HG03135 (cell line): ENCODE data around the gene ZNF48.

ENCODE experiments used
- ATAC-seq: cut with Tn5 transposase; IDR thresholded peaks from one replicate; pipeline ENCODE4 v1.9.1; 2021; ENCODE audit warnings: mild to moderate bottlenecking, moderate library complexity; ENCODE audit not compliant: unreplicated experiment

ZNF48 gene

DNA sequence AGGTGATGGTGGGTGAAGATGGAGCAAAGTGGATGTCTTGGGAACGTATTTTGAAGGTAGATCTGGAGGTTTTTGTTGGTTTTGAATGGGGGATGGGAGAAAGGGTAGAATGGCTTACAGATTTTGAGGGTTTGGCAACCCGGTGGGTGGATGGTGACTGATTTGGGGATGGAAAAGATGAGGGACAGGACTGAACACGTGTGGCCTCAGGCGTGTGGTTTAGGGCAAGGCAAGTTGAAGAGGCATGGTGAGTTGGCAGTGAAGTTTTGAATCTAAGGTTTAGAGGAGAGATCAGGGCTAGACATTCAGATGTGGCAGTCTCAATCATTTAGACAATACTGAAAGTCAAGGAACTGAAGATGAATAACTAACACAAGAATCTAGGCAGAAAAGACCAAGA is 39.6 kb downstream of the ZNF48 start:
- ATAC-seq: no peak

DNA sequence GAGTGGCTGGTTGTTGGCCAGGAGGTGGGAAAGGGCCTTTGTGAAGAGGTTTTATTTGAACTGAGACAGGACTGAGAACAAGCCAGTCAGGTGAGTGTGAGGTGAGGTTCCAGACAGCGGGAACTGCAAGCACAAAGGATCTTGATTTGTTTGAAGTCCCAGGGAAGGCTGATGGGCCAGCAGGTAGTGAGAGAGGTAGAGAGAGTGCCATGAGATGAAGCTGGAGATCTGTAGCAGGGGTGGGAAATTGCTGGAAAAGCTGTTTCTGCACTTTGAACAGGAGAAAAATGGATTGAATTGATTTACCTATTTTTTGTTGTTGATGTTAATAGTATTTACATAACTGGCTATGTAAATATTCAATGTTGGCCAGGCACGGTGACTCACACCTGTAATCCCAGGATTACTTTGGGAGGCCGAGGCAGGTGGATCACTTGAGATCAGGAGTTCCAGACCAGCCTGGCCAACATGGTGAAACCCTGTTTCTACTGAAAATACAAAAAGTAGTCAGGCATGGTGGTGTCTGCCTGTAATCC is 42.4 kb downstream of the ZNF48 start:
- ATAC-seq: no peak

DNA sequence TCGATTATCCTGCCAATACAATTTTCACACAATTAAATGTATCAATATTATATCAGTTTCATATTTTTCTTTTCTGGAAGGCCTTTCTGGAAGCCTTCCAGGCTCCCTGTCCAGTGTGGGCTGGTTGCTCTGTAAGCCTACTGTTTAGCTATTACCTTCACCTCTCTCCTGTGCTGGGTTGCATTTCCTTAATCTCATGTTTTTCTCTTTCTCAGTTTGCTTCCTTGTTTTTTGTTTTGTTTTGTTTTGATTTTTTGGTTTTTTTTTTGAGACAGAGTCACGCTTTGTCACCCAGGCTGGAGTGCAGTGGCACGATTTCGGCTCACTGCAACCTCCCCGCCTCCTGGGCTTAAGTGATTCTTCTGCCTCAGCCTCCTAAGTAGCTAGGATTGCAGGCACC is 43.6 kb downstream of the ZNF48 start:
- no peak for ATAC-seq

DNA sequence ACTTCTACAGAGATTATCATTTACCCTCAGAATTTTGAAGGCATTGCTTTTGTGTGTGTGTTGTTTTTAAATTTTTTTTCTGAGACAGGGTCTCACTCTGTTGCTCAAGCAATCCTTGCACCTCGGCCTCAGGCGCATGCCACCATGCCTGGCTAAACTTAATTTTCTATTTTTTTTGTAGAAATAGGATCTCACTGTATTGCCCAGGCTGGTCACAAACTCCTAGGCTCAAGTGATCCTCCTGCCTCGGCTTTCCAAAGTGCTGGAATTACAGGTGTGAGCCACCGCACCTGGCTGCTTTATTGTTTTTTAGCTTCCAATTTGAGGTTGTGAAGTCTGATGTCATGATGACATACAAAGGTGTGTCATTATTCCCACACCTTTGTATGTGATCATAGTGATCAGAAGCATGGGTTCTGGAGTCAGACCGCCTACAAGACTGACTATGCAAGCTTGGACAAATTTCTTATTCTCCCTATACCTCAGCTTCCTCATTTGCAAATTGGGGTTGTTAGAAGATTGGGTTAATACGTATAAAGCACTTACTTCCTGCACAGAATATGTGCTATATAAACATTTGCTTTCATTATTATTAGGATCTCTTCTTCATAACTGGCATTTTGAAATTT is 44.6 kb downstream of the ZNF48 start:
- no peak for ATAC-seq

DNA sequence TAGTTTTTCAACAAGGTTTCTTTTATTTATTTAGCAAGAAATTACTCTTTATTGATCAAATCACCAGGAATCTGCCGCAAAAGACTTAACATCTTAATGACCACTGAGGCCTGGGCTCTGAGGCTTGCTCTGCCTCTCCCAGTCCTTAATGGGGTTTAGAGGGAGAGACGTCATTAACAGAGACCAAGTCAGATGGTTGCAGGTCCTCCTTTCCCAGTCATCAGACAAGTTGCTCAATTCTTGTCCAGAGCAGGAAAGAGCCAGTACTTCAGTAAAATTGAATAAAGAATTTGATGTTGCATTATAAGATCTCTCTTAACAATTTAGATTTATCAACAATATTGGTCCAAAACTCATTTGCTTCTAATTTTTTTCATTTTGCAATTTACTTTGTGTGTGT is 48.4 kb downstream of the ZNF48 start:
- no peak for ATAC-seq

DNA sequence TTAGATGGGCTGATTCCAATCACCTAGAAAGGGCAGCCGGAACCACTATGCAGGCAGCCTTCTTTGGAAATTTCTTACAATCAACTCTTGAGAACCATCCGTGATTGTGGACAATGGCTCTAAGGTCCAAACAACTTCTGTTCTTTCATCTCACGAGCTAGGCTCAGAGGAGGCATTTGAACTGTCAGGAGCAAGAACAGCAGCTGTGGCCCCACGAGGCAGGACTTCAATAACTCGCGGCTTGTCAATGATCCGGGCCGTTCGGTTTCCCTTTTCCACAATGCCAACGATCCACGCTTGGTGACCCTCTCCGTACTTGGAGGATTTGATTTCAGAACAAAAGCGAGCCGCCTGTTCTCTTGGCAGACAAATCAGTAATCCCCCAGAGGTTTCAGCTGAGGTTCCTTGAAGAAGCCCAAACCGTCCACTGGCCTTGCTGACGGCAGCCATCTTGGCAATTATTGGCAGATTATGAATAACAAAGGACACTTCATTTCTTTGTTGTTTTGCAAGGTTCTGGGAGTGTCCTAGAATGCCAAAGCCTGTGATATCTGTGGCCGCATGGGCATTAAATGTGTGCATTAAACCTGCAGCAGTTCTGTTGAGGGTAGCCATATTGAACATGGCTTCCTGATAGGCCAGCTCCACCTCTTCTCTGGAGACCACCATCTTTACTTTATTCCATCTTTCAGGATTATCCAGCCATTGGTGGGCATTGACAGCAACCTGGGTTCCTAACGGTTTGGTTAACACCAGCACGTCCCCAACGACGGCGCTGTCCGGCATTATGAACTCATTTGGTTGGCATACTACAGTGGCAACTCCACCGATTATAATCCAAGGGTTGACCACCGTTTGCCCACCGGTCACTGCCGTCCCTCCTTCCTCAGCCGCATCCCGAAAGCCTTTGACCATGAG is 49.3 kb downstream of the ZNF48 start:
- no peak for ATAC-seq

DNA sequence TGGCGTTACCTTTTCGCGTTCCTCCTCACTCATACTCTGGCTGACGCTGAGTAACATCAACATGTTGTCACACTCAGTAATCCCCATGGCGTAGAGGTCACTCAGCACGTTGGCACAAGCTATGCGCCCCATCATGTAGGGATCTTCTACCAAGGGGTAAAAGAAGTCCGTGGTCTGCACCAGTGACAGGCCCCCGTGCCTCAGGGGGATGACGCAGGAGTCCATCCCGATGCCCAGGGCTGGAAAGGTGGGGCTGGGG is 49.9 kb downstream of the ZNF48 start:
- peak; percentile 8 for ATAC-seq

DNA sequence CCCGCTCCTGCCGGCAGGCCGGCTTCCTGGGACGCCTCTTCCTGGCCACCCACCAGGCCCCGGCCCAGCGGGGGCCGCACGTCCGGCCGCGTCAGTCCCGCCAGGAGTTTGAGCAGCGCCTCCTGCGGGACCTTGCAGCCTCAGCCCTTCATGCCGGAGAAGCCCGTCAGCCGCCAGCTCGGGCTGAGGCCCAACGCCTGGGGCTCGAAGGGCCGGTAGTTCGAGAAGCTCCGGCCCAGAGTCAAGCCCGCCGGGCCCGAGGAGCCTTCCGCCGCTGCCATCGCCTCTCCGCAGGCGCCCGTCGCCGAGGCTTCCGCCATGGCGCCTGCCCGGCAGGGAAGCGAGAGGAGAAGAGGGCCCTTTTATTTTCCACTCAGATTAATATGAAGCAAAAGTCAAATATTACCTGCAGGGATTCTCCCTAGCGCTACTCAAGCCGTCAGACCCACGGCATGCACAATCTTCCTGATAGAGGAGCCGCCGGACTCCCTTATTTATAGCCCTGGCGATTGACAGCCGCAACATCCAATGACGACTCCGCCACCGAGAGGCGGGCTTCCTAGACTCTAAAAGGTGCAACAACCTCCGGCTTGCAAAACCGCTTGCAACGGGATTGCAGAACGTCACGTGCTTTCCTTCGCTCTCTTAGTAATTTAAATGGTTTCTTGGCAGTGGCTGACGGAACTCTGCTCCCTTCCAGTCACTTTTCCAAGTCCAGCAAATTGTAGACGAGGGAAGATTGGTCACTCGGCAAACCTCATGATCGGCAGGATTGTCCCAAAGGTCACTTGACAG is 50.4 kb downstream of the ZNF48 start, which contains the start of gene SEPHS2:
SEPHS2 (minus strand) TSS at position 467 of the 795 bp plus-strand sequence; CDS start at position 320, 147 bp downstream.
- ATAC-seq: peak; percentile 82

DNA sequence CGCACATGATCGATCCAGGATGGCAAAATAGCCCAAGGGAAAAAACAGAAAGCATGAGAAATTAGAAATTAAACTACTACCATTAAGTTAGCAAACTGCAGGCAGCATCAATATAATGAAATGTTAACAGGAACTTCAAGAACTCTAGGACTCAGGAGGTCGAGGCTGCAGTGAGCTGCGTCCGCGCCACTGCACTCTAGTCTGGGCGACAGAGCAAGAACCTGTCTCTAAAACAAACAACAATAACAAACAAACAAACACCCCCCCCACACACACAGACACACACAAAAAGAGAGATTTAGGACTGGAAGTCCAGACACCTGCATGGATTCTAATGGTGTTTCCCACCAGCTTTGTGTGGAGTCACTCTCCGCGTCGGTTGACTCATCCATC is 51.0 kb downstream of the ZNF48 start:
- no peak for ATAC-seq

DNA sequence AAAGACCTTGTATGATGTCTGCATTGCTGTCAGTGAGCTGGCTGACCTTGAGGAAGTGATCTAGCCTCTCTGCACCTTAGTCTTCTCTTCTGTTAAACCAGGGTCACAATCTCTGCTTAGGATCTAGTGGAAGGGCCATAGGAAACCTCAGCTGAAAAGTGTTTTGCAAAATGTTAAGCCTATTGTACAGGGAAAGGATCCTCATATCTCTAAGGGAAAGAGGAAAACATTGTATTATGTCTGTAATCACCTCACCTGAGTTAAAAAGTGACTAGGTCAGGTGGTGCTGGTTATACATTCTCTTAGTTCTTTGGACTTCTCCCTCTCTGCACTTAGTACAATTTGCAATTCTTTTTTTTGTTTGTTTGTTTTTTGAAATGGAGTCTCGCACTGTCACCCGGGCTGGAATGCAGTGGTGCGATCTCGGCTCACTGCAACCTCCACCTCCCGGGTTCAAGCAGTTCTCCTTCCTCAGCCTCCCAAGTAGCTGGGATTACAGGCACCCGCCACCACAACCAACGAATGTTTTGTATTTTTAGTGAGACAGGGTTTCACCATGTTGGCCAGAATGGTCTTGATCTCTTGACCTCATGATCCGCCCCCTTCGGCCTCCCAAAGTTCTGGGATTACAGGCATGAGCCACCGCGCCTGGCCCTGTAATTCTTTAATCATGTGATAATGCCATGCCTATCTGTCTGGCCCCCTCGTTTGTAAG is 52.4 kb downstream of the ZNF48 start:
- no peak for ATAC-seq

DNA sequence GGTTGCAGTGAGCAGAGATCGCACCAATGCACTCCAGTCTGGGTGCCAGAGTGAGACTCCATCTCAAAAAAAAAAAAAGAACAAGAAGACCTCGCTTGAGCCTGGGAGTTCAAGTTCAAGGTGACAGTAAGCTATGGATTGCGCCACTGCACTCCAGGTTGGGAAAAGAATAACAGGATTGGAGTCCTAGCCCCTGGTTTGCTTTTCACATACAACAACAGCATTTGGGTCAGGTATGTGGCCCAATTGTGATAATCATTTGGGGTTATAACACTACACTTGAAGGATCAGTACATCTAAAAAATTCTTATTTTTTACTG is 53.9 kb downstream of the ZNF48 start:
- no peak for ATAC-seq
